ENCODE data around the gene EEPD1. TPM values are rescaled to one million over a fixed set of nuclear protein-coding genes. Genes with fewer than 3 reads are reported as not detected.

Gene EEPD1
- total RNA-seq, 1 donor from 2014 or later = 6.5 TPM

- no peaks in the 10 kb centered on the region for H3K36me3 ChIP-seq
- H3K27ac Mint-ChIP-seq = no peak overlapping the region
- no peak overlapping the region for H3K27ac ChIP-seq
Observed at GRCh38 chr7:36265680-36266079, 112.6 kb downstream of the EEPD1 start.

GRCh38 chr7:36266190-36266589 lies 113.1 kb downstream of the EEPD1 start:
- peaks cover 2% of the 10 kb centered on the region for H3K27me3 Mint-ChIP-seq (ENCODE audit: insufficient read depth, low read depth)
- H3K27ac ChIP-seq = no peak overlapping the region

More at GRCh38 chr7:36265680-36266079, 112.6 kb downstream of the EEPD1 start:
- H3K79me2 ChIP-seq (ENCODE audit: low read depth) = no peaks in the 10 kb centered on the region
- H2AFZ ChIP-seq (replicated peaks) = no peak overlapping the region
- DNase-seq (ENCODE audit: low spot score) = no peak
- no peaks in the 10 kb centered on the region for H4K20me1 ChIP-seq (ENCODE audit: low read depth)
- Mint-ChIP-seq H3K4me3 (no peak overlapping the region), H3K36me3 (peaks cover 4% of the 10 kb centered on the region), H3K27me3 (ENCODE audit: insufficient read depth, low read depth) (peaks cover 2% of the 10 kb centered on the region), H3K4me1 (peaks cover 8% of the 10 kb centered on the region), H3K9me3 (no peaks in the 10 kb centered on the region)
- peaks cover 4% of the 10 kb centered on the region for H3K4me1 ChIP-seq
- H3K27me3 ChIP-seq = no peaks in the 10 kb centered on the region
- TF ChIP-seq, protein P1, sequence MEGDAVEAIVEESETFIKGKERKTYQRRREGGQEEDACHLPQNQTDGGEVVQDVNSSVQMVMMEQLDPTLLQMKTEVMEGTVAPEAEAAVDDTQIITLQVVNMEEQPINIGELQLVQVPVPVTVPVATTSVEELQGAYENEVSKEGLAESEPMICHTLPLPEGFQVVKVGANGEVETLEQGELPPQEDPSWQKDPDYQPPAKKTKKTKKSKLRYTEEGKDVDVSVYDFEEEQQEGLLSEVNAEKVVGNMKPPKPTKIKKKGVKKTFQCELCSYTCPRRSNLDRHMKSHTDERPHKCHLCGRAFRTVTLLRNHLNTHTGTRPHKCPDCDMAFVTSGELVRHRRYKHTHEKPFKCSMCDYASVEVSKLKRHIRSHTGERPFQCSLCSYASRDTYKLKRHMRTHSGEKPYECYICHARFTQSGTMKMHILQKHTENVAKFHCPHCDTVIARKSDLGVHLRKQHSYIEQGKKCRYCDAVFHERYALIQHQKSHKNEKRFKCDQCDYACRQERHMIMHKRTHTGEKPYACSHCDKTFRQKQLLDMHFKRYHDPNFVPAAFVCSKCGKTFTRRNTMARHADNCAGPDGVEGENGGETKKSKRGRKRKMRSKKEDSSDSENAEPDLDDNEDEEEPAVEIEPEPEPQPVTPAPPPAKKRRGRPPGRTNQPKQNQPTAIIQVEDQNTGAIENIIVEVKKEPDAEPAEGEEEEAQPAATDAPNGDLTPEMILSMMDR (IDR thresholded peaks at IDR 0.05) = no peak
- TF ChIP-seq EZH2phosphoT487 (IDR thresholded peaks at IDR 0.05) (no peak), EZH2 (IDR thresholded peaks at IDR 0.05) (no peak)
- H3K9ac ChIP-seq = no peak overlapping the region
- H3F3A ChIP-seq (ENCODE audit: low read depth) = no peaks in the 10 kb centered on the region
- no peak overlapping the region for H3K4me2 ChIP-seq
- no peak overlapping the region for H3K4me3 ChIP-seq
- H3K9me3 ChIP-seq (ENCODE audit: low read depth) = no peaks in the 10 kb centered on the region

DNA sequence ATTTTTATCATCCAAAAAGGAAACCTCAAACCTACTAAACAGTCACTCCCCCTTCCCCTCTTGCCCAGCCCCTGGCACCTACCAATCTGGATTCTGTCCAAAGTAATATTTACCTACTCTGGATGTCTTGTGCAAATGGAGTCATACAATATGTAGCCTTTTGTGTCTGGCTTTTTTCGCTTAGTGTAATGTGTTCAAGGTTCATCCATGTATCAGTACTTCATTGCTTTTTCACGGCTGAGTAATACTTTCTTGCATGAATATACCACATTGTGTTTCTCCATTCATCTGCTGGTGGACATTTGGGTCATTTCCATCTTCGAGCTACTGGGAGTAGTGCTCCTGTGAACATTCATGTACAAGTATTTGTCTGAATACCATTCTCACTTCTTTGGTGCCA lies 113.6 kb downstream of the EEPD1 start:
- H3K27me3 Mint-ChIP-seq (ENCODE audit: insufficient read depth, low read depth) = peaks cover 2% of the 10 kb centered on the region
- H3K9me3 Mint-ChIP-seq = no peaks in the 10 kb centered on the region
- no peak for TF ChIP-seq EZH2 (IDR thresholded peaks at IDR 0.05)
- TF ChIP-seq, protein P1 (IDR thresholded peaks at IDR 0.05) = no peak
- TF ChIP-seq EZH2phosphoT487 (IDR thresholded peaks at IDR 0.05) = no peak
- H3K36me3 Mint-ChIP-seq = peaks cover 4% of the 10 kb centered on the region
- H3K4me3 Mint-ChIP-seq = no peak overlapping the region
- Histone ChIP-seq H3K4me1 (peaks cover 4% of the 10 kb centered on the region), H3K9ac (no peak overlapping the region), H3K36me3 (no peaks in the 10 kb centered on the region), H3K4me3 (no peak overlapping the region), H4K20me1 (ENCODE audit: low read depth) (no peaks in the 10 kb centered on the region), H3K4me2 (no peak overlapping the region), H3K79me2 (ENCODE audit: low read depth) (no peaks in the 10 kb centered on the region), H3K27ac (no peak overlapping the region), H2AFZ (replicated peaks) (no peak overlapping the region), H3K9me3 (ENCODE audit: low read depth) (no peaks in the 10 kb centered on the region), H3F3A (ENCODE audit: low read depth) (no peaks in the 10 kb centered on the region), H3K27me3 (no peaks in the 10 kb centered on the region)
- H3K27ac Mint-ChIP-seq = no peak overlapping the region
- peaks cover 8% of the 10 kb centered on the region for H3K4me1 Mint-ChIP-seq
- no peak for DNase-seq (ENCODE audit: low spot score)

More at GRCh38 chr7:36266190-36266589, 113.1 kb downstream of the EEPD1 start:
- no peak for DNase-seq (ENCODE audit: low spot score)
- Histone ChIP-seq H3K4me2 (no peak overlapping the region), H2AFZ (replicated peaks) (no peak overlapping the region), H3K79me2 (ENCODE audit: low read depth) (no peaks in the 10 kb centered on the region), H3K27me3 (no peaks in the 10 kb centered on the region), H3F3A (ENCODE audit: low read depth) (no peaks in the 10 kb centered on the region), H3K4me3 (no peak overlapping the region), H3K36me3 (no peaks in the 10 kb centered on the region), H4K20me1 (ENCODE audit: low read depth) (no peaks in the 10 kb centered on the region), H3K9ac (no peak overlapping the region), H3K4me1 (peaks cover 4% of the 10 kb centered on the region), H3K9me3 (ENCODE audit: low read depth) (no peaks in the 10 kb centered on the region)
- H3K36me3 Mint-ChIP-seq = peaks cover 4% of the 10 kb centered on the region
- H3K4me1 Mint-ChIP-seq = peaks cover 8% of the 10 kb centered on the region
- no peak for TF ChIP-seq EZH2phosphoT487 (IDR thresholded peaks at IDR 0.05)
- no peak for TF ChIP-seq EZH2 (IDR thresholded peaks at IDR 0.05)
- TF ChIP-seq, protein P1 (IDR thresholded peaks at IDR 0.05) = no peak
- no peak overlapping the region for H3K27ac Mint-ChIP-seq
- H3K9me3 Mint-ChIP-seq = no peaks in the 10 kb centered on the region
- H3K4me3 Mint-ChIP-seq = no peak overlapping the region

Data from neural progenitor cell (in vitro differentiated cells).